Subcutaneous adipose tissue (tissue), 4 donors: ENCODE data around the gene GRWD1. TPM values are rescaled to one million over a fixed set of nuclear protein-coding genes. Genes with fewer than 3 reads are reported as not detected.

Source experiments
- total RNA-seq, 4 donors: library from RNA; depleted of rRNA; stranded (reverse); fragments of >200 nt; gene quantifications; one replicate each; pipeline ENCODE4 v1.1.0, GENCODE V29; 2016
- TF ChIP-seq, protein P1 (sequence below): fragments of 450-650 bp; IDR thresholded peaks from one replicate; pipeline ENCODE4 v1.5.1; 2016; ENCODE audit warnings: low read depth, mild to moderate bottlenecking, control low read depth, antibody characterized with exemption, moderate library complexity

Gene GRWD1
- total RNA-seq, 4 donors from 2014 or later = 14.4 to 29.0 (median 24.9) TPM

- TF ChIP-seq, protein P1, sequence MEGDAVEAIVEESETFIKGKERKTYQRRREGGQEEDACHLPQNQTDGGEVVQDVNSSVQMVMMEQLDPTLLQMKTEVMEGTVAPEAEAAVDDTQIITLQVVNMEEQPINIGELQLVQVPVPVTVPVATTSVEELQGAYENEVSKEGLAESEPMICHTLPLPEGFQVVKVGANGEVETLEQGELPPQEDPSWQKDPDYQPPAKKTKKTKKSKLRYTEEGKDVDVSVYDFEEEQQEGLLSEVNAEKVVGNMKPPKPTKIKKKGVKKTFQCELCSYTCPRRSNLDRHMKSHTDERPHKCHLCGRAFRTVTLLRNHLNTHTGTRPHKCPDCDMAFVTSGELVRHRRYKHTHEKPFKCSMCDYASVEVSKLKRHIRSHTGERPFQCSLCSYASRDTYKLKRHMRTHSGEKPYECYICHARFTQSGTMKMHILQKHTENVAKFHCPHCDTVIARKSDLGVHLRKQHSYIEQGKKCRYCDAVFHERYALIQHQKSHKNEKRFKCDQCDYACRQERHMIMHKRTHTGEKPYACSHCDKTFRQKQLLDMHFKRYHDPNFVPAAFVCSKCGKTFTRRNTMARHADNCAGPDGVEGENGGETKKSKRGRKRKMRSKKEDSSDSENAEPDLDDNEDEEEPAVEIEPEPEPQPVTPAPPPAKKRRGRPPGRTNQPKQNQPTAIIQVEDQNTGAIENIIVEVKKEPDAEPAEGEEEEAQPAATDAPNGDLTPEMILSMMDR = no peak
These were observed 45.4 kb downstream of the GRWD1 start for GRCh38 chr19:48490981-48491792.

GRCh38 chr19:48491793-48492123 lies 46.0 kb downstream of the GRWD1 start:
- TF ChIP-seq, protein P1 = no peak

- TF ChIP-seq, protein P1 = no peak
These were observed 47.3 kb downstream of the GRWD1 start for GRCh38 chr19:48492925-48493717.

DNA sequence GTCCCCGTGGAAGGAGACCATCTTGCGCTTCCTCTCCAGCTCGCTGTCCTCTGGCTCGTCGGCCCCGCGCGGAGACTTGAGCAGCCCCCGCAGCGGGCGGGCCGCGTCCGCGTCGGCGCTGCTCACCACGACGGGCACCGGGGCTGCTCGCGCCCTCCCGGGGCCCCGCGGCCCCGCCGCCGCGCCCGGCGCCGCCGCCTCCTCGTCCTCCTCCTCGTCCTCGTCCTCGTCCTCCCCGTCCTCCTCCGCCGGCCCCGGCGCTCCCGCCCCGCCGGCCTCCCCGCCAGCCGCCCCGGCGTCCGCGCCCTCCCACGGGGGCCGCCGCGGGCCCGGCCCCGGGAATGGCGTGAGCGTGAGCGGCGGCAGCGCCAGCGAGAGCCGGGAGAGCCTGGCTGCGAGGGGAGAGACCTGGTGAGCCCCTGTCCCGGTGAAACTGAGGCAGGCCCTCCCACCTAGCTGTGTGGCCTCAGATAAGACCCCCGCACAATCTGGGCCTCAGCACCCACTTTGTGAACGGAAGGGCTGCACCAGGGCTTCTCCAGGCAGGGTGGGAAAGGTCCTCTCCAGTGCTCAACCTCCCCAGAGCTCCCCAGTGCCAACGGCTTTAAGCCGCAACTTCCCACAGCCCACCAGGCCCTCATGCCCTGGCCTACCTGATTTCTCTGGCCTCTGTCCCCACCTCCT lies 48.1 kb downstream of the GRWD1 start:
- TF ChIP-seq, protein P1 = no peak

- TF ChIP-seq, protein P1 = no peak
These were observed 49.6 kb downstream of the GRWD1 start for GRCh38 chr19:48495396-48495795.

DNA sequence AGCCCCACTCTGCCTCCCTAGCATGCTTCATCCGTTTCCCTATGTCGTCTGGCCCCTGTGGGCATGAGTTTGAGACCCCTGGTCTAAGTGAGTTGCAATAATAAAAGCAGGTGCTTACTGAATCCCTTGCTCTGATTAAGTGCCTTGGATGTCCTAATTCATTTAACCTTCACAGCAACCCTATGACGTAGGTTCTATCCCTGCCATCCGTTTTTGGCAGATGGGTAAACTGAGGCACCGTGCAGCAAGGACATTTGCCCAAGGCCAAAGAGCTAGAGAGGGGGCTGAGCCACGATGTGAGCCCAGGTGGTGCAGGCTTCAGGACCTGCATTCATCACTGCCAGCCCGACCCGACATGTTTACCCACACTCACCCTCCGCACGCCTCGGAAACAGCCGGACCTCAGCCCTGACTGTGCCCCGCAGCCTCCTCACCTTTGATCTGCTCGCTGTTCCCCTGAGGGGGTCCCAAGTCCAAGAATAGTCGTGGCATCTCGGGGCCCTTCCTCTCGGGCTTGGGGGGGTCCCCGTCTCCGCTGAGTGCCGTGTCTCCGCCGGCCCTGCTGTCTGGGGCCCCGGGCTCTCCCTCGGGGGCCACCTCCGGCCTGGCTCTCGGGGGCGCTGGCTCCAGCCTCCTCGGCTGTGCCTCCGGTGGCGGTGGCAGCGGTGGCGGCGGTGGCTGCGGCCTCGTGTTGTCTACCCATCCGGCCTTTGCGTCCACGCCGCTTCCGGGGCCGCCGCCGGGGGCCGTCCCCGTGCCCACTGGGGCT lies 51.4 kb downstream of the GRWD1 start:
- TF ChIP-seq, protein P1 = no peak
